Tibial nerve (tissue), 4 donors: ENCODE measurements around the gene ANO2. TPM values are rescaled to one million over a fixed set of nuclear protein-coding genes. Genes with fewer than 3 reads are reported as not detected.
"Not testable (repeated sequence)": the region's sequence is repeated elsewhere in the genome, so short reads cannot be mapped to it uniquely, and the experiment has no call there.

Experiments used
- DNase-seq, 2 donors: peaks; one replicate each; pipeline ENCODE4 v3.0.0-alpha.2; 2019; ENCODE audit warnings: low spot score in 2 of 2
- H3K27ac ChIP-seq, 4 donors: fragments of 200-600 bp; sonication (generic) in 3 of 4; one replicate each; pipeline ENCODE4 v1.5.1; 2017 to 2019; ENCODE audit warnings: mild to moderate bottlenecking in 1 of 4
- H3K27me3 ChIP-seq, 2 donors: fragments of 200-600 bp; sonication (generic) in 1 of 2; one replicate each; pipeline versions ENCODE4 v1.5.1 to v1.6.0; 2017 to 2019
- H3K36me3 ChIP-seq, 3 donors: fragments of 200-600 bp; sonication (generic); one replicate each; pipeline ENCODE4 v1.5.1; 2018 to 2019
- H3K4me1 ChIP-seq, 4 donors: fragments of 200-600 bp; sonication (generic) in 3 of 4; one replicate each; pipeline ENCODE4 v1.5.1; 2017 to 2019
- H3K4me3 ChIP-seq, 4 donors: fragments of 200-600 bp; sonication (generic) in 3 of 4; one replicate each; pipeline ENCODE4 v1.5.1; 2017 to 2019; ENCODE audit warnings: mild to moderate bottlenecking in 1 of 4, moderate library complexity in 1 of 4
- H3K9me3 ChIP-seq, 4 donors: fragments of 200-600 bp; sonication (generic) in 3 of 4; one replicate each; pipeline ENCODE4 v1.5.1; 2017 to 2019
- CTCF ChIP-seq, 5 experiments: fragments of 200-600 bp in 3 of 5; fragments of 450-650 bp in 2 of 5; sonication (generic) in 3 of 5; IDR thresholded peaks; one replicate each; pipeline ENCODE4 v1.5.1; 2016 to 2019; ENCODE audit warnings: antibody characterized with exemption in 5 of 5, mild to moderate bottlenecking in 3 of 5, moderate library complexity in 2 of 5
- EP300 ChIP-seq, 2 donors: sonication (generic); formaldehyde crosslinking; IDR thresholded peaks; one replicate each; pipeline ENCODE4 v1.6.1; 2017; ENCODE audit warnings: antibody characterized with exemption in 2 of 2, mild to moderate bottlenecking in 1 of 2
- POLR2A ChIP-seq, 2 donors: fragments of 450-650 bp; IDR thresholded peaks; one replicate each; pipeline ENCODE4 v1.6.1; 2017; ENCODE audit warnings: antibody characterized with exemption in 2 of 2, mild to moderate bottlenecking in 2 of 2, moderate library complexity in 2 of 2
- WGBS, 2 donors: methylation state at CpG; one replicate each; pipeline ENCODE4 v1.1.5; 2018; 5-methylcytosine and 5-hydroxymethylcytosine counted together
- total RNA-seq, 4 donors: library from RNA; depleted of rRNA; stranded (reverse); fragments of >200 nt; gene quantifications; one replicate each; pipeline ENCODE4 v1.1.0, GENCODE V29; 2016

Gene ANO2
- total RNA-seq, 4 donors from 2014 or later = 13.8 to 23.2 (median 21.3) TPM

GRCh38 chr12:5846950-5847349 is 98.1 kb downstream of the ANO2 start:
- 100% methylated on average over 1 of the region's 1 CpG for WGBS, 2 donors
- no peak overlapping the region for H3K27ac ChIP-seq

GRCh38 chr12:5840944-5841343 is 104.1 kb downstream of the ANO2 start:
- no peak overlapping the region for H3K27ac ChIP-seq
- H3K4me1 ChIP-seq = no peaks in the 10 kb centered on the region
- H3K36me3 ChIP-seq = no peaks in the 10 kb centered on the region
- no peak overlapping the region for H3K4me3 ChIP-seq
- DNase-seq = no peak
- 76 to 78% methylated on average over 9 of the region's 9 CpGs for WGBS, 2 donors
- H3K27me3 ChIP-seq = no peaks in the 10 kb centered on the region
- no peak for TF ChIP-seq CTCF (IDR thresholded peaks at IDR 0.05)
- TF ChIP-seq EP300 (IDR thresholded peaks at IDR 0.05) = no peak
- no peaks in the 10 kb centered on the region for H3K9me3 ChIP-seq

More at GRCh38 chr12:5846950-5847349, 98.1 kb downstream of the ANO2 start:
- Histone ChIP-seq H3K4me3 (no peak overlapping the region), H3K36me3 (no peaks in the 10 kb centered on the region), H3K4me1 (no peaks in the 10 kb centered on the region), H3K9me3 (peaks cover 0 to 8% (median 0%) of the 10 kb centered on the region in 4 donors), H3K27me3 (no peaks in the 10 kb centered on the region)
- no peak for DNase-seq
- no peak for TF ChIP-seq POLR2A (IDR thresholded peaks at IDR 0.05)
- no peak for TF ChIP-seq EP300 (IDR thresholded peaks at IDR 0.05)
- no peak for TF ChIP-seq CTCF (IDR thresholded peaks at IDR 0.05)

GRCh38 chr12:5830111-5830510 is 114.9 kb downstream of the ANO2 start:
- no peaks in the 10 kb centered on the region for H3K4me1 ChIP-seq
- WGBS, 2 donors = 60 to 63% methylated on average over 6 of the region's 6 CpGs
- no peak overlapping the region for H3K4me3 ChIP-seq
- no peaks in the 10 kb centered on the region for H3K9me3 ChIP-seq
- no peak for DNase-seq
- no peak overlapping the region for H3K27ac ChIP-seq
- no peaks in the 10 kb centered on the region for H3K36me3 ChIP-seq
- H3K27me3 ChIP-seq = no peaks in the 10 kb centered on the region
- TF ChIP-seq POLR2A (IDR thresholded peaks at IDR 0.05) (no peak), CTCF (IDR thresholded peaks at IDR 0.05) (no peak), EP300 (IDR thresholded peaks at IDR 0.05) (no peak)

- Histone ChIP-seq H3K27ac (no peak overlapping the region), H3K9me3 (peaks cover 0 to 23% (median 0%) of the 10 kb centered on the region in 4 donors), H3K36me3 (no peaks in the 10 kb centered on the region), H3K4me1 (no peaks in the 10 kb centered on the region), H3K4me3 (no peak overlapping the region), H3K27me3 (no peaks in the 10 kb centered on the region)
- no peak for TF ChIP-seq POLR2A (IDR thresholded peaks at IDR 0.05)
- TF ChIP-seq CTCF (IDR thresholded peaks at IDR 0.05) = no peak
- TF ChIP-seq EP300 (IDR thresholded peaks at IDR 0.05) = no peak
- DNase-seq = no peak
- WGBS, 2 donors = 67 to 70% methylated on average over 15 to 22 of the region's 22 CpGs
Measured at GRCh38 chr12:5827591-5827990, 117.5 kb downstream of the ANO2 start.

- peaks cover 0 to 30% (median 0%) of the 10 kb centered on the region in 4 donors for H3K9me3 ChIP-seq
- 70 to 73% methylated on average over 3 of the region's 3 CpGs for WGBS, 2 donors
- H3K36me3 ChIP-seq, H3K4me1 ChIP-seq, H3K27ac ChIP-seq, DNase-seq, H3K27me3 ChIP-seq, H3K4me3 ChIP-seq: not testable (repeated sequence)
Measured at GRCh38 chr12:5825761-5826160, 119.3 kb downstream of the ANO2 start.

- not testable (repeated sequence) for H3K4me1 ChIP-seq, H3K4me3 ChIP-seq, H3K27ac ChIP-seq, H3K27me3 ChIP-seq, H3K36me3 ChIP-seq, DNase-seq
- H3K9me3 ChIP-seq = peaks cover 0 to 42% (median 0%) of the 10 kb centered on the region in 4 donors
- 95 to 100% methylated on average over 1 of the region's 1 CpG for WGBS, 2 donors
Measured at GRCh38 chr12:5818877-5819276, 126.2 kb downstream of the ANO2 start.
